AG10803 (cell line): ENCODE data around the gene ALG3.

Source experiments
- DNase-seq: peaks from one replicate; pipeline ENCODE4 v3.0.0; 2010; ENCODE audit warnings: low read depth
- H3K4me3 ChIP-seq: 2 replicates; pipeline ENCODE4 v1.5.1; 2011; ENCODE audit warnings: mild to moderate bottlenecking, low read length, control low read depth
- TF ChIP-seq, protein P1 (sequence below): conservative IDR thresholded peaks from 2 replicates; pipeline ENCODE4 v1.5.1; 2011; ENCODE audit warnings: mild to moderate bottlenecking, low read length, control low read depth, inconsistent platforms

ALG3 gene

DNA sequence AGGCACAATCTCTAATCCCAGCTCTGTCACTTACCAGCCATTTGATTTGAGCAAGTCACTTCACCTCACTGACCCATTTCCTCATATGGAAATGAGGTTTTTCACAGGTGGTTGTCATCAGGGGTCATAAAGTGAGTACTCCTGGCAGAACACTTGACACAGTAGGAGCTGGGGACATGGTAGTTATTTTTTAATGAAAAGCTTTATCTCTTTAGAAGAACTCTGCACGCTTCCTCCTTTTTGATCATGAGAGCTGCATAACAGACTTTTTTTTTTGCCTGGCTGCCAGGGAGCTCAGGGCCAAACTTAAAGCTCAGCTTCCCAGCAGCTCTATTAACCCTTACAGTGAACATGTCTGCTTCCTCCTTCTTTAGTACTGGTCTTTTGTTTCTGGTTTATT, 11.0 kb downstream of the ALG3 start:
- no peak for DNase-seq
- TF ChIP-seq, protein P1, sequence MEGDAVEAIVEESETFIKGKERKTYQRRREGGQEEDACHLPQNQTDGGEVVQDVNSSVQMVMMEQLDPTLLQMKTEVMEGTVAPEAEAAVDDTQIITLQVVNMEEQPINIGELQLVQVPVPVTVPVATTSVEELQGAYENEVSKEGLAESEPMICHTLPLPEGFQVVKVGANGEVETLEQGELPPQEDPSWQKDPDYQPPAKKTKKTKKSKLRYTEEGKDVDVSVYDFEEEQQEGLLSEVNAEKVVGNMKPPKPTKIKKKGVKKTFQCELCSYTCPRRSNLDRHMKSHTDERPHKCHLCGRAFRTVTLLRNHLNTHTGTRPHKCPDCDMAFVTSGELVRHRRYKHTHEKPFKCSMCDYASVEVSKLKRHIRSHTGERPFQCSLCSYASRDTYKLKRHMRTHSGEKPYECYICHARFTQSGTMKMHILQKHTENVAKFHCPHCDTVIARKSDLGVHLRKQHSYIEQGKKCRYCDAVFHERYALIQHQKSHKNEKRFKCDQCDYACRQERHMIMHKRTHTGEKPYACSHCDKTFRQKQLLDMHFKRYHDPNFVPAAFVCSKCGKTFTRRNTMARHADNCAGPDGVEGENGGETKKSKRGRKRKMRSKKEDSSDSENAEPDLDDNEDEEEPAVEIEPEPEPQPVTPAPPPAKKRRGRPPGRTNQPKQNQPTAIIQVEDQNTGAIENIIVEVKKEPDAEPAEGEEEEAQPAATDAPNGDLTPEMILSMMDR: no peak

DNA sequence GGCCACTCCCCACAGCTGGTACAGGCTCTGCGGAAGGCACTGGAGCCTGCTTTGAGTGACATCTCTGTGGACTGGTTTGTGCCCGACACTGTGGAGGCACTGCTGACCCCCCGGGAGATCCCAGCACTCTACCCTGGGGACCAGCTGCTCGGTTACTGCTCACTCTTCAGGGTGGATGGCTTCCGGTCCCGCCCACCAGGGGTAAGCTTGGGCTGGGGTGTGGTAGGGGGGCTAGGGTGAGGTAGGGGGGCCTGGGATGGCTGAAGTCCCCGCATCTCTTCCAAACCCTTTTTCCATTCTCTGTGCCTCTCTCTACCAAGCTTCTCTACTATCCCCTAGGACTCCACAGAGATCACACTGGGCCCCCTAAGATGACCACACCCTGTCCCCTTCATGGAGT, 11.6 kb downstream of the ALG3 start:
- TF ChIP-seq, protein P1: no peak
- no peak overlapping the region for H3K4me3 ChIP-seq
- no peak for DNase-seq

More for the DNA sequence above, 11.0 kb downstream of the ALG3 start:
- no peak overlapping the region for H3K4me3 ChIP-seq

DNA sequence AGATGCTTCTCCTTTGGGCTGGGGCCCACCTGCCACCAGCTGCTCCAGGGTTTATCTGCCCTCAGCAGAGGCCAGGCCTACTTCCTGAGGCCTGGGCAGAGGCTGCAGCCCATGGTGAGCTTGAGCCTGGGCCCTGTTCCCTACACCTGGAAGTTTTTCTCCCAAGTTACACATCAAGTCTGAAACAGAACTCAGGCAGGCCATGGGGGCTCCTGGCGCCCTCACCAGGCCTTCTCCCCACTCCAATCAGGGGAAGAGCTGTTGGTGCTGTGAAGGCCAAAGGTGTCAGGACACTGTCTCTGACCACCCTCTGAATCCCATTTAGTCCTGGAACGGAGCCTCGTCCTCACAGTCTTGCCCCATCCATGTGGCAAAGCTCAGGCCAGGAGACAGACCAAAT, 12.1 kb downstream of the ALG3 start:
- no peak overlapping the region for H3K4me3 ChIP-seq
- TF ChIP-seq, protein P1: no peak
- DNase-seq: no peak

- no peak for DNase-seq
- TF ChIP-seq, protein P1: no peak
- H3K4me3 ChIP-seq: no peak overlapping the region
Measured at GRCh38 chr3:184236033-184236410, 12.7 kb downstream of the ALG3 start.

DNA sequence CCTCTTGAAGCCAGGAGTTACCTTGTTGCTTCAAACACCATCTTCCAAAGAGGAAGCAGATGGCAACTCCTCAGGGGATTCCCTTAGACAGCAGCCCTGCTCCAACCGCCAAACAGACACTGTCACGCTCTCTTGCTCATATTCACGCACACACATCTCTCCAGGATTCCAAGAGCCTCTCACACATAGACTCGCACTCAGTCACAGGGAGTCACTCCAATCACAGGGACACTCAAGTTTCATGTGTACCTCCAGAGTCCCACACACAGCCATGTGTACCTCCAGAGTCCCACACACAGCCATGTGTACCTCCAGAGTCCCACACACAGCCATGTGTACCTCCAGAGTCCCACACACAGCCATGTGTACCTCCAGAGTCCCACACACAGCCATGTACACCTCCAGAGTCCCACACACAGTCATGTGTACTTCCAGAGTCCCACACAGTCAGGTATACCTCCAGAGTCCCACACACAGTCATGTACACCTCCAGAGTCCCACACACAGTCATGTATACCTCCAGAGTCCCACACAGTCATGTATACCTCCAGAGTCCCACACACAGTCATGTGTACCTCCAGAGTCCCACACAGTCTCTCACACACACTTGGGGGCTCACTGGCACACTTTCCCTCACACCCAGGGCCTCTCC, 13.3 kb downstream of the ALG3 start:
- no peak overlapping the region for H3K4me3 ChIP-seq
- TF ChIP-seq, protein P1: no peak
- DNase-seq: no peak

GRCh38 chr3:184234671-184235380, 13.9 kb downstream of the ALG3 start:
- H3K4me3 ChIP-seq: no peak overlapping the region
- DNase-seq: no peak
- TF ChIP-seq, protein P1: no peak

GRCh38 chr3:184234224-184234623, 14.5 kb downstream of the ALG3 start:
- H3K4me3 ChIP-seq: no peak overlapping the region
- TF ChIP-seq, protein P1: peak; percentile 14; the same call in 1 of the 2 replicates
- peak; percentile 68 for DNase-seq
